ENCODE results near the gene TMBIM1.
"Not testable (repeated sequence)": the region's sequence is repeated elsewhere in the genome, so short reads cannot be mapped to it uniquely, and the experiment has no call there.

TMBIM1 gene

DNA sequence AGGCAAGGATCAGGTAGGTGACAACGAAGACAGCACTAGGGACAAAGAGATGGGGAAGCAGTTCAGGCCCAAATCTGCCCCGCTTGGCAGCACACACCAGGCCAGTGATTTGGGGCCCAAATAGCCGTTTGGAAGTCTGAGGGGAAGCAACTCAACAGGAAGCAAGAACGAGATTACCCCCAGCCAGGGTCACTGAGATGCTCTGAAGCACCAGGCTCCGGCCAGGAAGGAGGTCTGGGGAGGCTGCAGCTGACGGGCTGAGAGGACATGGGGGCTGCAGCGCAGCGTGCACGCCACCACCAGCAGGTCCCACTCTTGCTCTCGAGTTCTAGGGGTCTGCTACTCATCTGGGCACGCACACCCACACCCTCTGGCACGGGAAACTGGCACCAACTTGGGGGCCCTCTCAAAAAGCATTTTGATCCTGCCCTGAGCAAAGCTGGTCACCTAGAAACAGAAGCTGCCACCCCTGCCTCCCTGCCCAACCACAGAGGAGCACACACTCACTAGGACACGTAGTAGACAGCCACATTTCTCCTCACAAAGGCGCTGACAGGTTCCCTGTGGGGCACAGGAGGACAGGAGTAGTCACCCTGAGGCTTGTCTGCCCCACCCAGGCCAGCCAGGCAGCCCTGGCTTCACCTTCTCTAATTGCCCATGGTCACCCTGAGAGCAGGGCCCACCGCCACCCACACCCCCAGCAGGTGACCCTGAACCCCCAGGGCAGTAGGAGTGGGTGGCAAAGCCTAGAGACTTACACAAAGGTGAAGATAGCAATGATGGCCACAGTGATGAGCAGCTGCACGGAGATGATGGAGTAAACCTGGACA lies 13.6 kb downstream of the TMBIM1 start:
- peaks cover 16% of the 10 kb centered on the region; the same call in 1 of the 2 replicates for H3K36me3 ChIP-seq (ENCODE audit: control insufficient read depth, insufficient read depth, low read length)

DNA sequence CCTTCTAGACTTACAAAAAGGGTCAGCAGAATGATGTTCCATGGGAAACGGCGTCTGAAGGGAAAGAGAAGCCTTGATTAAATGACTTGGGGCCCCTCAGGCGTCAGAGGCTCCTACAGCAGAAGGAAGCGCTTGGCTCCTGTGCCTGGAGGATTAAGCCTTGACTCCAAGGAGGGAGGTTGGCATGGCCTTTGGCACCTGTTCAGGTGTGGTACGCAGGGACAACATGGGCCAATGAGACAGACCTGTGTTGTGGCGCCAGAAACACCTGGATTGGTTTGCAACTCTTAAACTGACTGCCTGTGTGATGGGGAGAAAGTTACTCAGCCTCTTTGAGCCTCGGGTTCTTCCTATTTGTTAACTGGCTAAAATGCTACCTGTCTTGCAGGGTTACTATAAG lies 14.4 kb downstream of the TMBIM1 start:
- no peak for DNase-seq (ENCODE audit: low read depth, low spot score)
- H3K4me1 ChIP-seq (ENCODE audit: control insufficient read depth, insufficient read depth, low read length) = no peaks in the 10 kb centered on the region
- H3K9me3 ChIP-seq (ENCODE audit: control insufficient read depth, insufficient read depth, low read length) = no peaks in the 10 kb centered on the region
- peaks cover 16% of the 10 kb centered on the region; the same call in 1 of the 2 replicates for H3K36me3 ChIP-seq (ENCODE audit: control insufficient read depth, insufficient read depth, low read length)
- no peak overlapping the region for H3K27ac ChIP-seq (ENCODE audit: low read length)
- no CpG with 5 or more reads among the region's 7 CpGs for WGBS (ENCODE audit: insufficient coverage, insufficient read length)
- H3K4me3 ChIP-seq (ENCODE audit: low read length) = no peak overlapping the region
- H3K27me3 ChIP-seq (ENCODE audit: control insufficient read depth, insufficient read depth, low read length) = no peaks in the 10 kb centered on the region

More for the DNA sequence above, 13.6 kb downstream of the TMBIM1 start:
- Histone ChIP-seq H3K4me1 (ENCODE audit: control insufficient read depth, insufficient read depth, low read length) (no peaks in the 10 kb centered on the region), H3K27me3 (ENCODE audit: control insufficient read depth, insufficient read depth, low read length) (no peaks in the 10 kb centered on the region), H3K27ac (ENCODE audit: low read length) (no peak overlapping the region), H3K4me3 (ENCODE audit: low read length) (no peak overlapping the region), H3K9me3 (ENCODE audit: control insufficient read depth, insufficient read depth, low read length) (no peaks in the 10 kb centered on the region)
- DNase-seq (ENCODE audit: low read depth, low spot score) = no peak
- WGBS (ENCODE audit: insufficient coverage, insufficient read length) = no CpG with 5 or more reads among the region's 16 CpGs

DNA sequence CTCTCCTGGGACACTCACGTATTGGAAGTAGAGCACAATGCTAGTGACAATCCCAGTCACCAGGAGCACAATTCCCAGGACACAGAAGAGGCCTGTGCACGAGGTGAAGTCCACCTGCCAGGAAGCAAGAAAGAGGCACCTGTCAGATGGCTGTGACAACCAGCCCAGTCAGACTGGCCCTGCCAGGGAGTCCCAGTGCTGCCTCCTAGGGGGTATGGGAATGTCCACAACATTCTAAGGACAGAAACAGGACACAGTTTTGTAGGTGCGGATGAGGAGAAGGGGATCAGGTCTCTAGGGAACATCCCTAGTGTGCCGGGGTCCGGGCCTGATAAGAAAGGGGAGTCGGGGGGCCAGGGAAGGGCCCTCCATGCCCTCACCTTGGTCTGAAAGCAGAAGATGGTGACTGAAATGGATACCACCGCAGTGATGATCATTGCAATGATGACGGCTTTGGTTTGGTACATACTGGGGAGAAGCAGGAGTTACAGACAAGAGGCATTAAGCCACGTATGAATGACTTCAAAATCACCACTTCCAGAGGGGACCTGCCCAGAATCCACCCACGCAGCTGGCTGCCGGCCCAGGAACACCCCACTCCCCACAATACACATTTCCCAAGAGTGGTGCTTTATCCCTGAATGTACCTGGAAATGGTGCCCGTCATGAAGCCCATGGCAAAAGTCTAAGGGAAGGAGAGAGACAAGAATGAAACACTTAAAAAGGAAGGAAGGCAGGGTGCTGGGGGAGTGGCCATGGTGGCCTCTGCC lies 15.1 kb downstream of the TMBIM1 start:
- Histone ChIP-seq H3K36me3 (ENCODE audit: control insufficient read depth, insufficient read depth, low read length) (peaks cover 16% of the 10 kb centered on the region; the same call in 1 of the 2 replicates), H3K9me3 (ENCODE audit: control insufficient read depth, insufficient read depth, low read length) (no peaks in the 10 kb centered on the region), H3K27ac (ENCODE audit: low read length) (no peak overlapping the region), H3K4me3 (ENCODE audit: low read length) (no peak overlapping the region), H3K4me1 (ENCODE audit: control insufficient read depth, insufficient read depth, low read length) (no peaks in the 10 kb centered on the region), H3K27me3 (ENCODE audit: control insufficient read depth, insufficient read depth, low read length) (no peaks in the 10 kb centered on the region)
- DNase-seq (ENCODE audit: low read depth, low spot score) = no peak
- no CpG with 5 or more reads among the region's 12 CpGs for WGBS (ENCODE audit: insufficient coverage, insufficient read length)

DNA sequence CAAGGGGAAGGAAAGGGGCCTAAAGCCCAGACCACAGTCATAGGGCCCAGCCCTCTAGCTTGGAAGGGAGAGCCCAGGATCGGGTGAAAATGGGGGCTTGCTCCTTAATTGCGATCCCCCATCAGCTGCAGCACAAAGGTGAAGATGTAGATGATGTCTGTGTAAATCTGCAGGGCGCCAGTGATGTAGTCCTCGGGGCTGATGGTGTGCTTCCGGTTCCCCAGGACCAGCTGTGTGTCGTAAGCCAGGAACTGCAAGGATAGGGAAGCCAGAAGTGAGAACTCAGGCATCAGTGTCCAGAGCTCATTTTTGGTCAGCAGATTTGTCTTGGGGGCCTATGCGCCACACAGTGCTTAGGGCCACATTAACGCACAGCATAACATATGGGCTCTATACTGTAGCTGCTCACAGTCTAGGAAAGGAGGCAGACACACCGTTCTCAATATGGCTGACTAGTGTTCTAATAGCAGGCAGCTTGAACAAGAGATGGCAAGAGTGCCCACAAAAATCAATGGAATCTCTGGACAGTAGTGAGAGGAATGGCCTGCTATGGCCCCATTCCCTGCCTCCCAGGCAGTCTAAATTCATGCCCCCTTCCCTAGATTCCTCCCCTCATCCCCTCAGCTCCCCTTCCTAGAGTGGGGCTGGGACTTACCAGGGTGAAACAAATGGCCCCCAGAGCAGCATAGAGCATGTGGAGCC lies 16.8 kb downstream of the TMBIM1 start:
- Histone ChIP-seq H3K9me3 (ENCODE audit: control insufficient read depth, insufficient read depth, low read length) (no peaks in the 10 kb centered on the region), H3K36me3 (ENCODE audit: control insufficient read depth, insufficient read depth, low read length) (peaks cover 16% of the 10 kb centered on the region; the same call in 1 of the 2 replicates), H3K4me3 (ENCODE audit: low read length) (no peak overlapping the region), H3K4me1 (ENCODE audit: control insufficient read depth, insufficient read depth, low read length) (no peaks in the 10 kb centered on the region), H3K27ac (ENCODE audit: low read length) (no peak overlapping the region), H3K27me3 (ENCODE audit: control insufficient read depth, insufficient read depth, low read length) (no peaks in the 10 kb centered on the region)
- WGBS (ENCODE audit: insufficient coverage, insufficient read length) = no CpG with 5 or more reads among the region's 9 CpGs
- no peak for DNase-seq (ENCODE audit: low read depth, low spot score)

DNA sequence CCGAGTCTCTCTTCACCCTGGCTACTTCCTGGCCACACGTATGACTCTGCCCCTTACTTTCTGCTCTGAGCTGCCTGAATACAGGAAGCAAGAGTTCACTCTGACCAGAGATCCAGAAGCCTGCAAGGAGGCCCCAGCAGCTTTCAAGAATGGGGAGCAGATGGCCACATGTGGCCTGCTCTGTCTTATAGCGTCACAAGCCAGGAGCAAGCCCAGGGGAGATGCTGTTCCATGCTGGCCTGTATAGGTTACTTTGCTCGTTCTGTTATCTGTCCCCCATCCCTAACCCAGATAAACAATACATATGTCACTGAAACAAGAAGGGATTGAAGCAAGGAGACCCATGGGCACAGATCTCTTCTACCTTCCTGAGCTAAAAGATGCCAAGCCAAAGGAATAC lies 17.7 kb downstream of the TMBIM1 start:
- H3K4me3 ChIP-seq (ENCODE audit: low read length) = no peak overlapping the region
- no peak overlapping the region for H3K27ac ChIP-seq (ENCODE audit: low read length)
- H3K4me1 ChIP-seq (ENCODE audit: control insufficient read depth, insufficient read depth, low read length) = no peaks in the 10 kb centered on the region
- H3K9me3 ChIP-seq (ENCODE audit: control insufficient read depth, insufficient read depth, low read length) = no peaks in the 10 kb centered on the region
- DNase-seq (ENCODE audit: low read depth, low spot score) = no peak
- H3K27me3 ChIP-seq (ENCODE audit: control insufficient read depth, insufficient read depth, low read length) = no peaks in the 10 kb centered on the region
- peaks cover 16% of the 10 kb centered on the region; the same call in 1 of the 2 replicates for H3K36me3 ChIP-seq (ENCODE audit: control insufficient read depth, insufficient read depth, low read length)
- WGBS (ENCODE audit: insufficient coverage, insufficient read length) = no CpG with 5 or more reads among the region's 4 CpGs

DNA sequence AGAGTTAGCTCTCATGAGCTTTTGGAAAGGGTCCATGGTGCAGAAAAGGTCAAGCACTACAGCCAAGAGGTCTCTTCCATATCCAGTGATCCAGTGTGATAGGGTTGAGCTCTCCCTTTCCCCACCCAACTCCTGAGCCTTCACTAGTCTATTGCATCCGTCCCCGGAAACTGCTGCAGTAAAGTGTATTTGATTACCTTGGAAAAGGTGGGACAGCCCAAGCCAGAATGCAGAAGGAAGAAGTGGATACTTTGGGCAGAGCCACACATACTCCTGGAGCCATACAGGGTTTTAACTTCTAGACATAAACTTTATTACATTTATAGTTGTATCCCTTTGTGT lies 18.4 kb downstream of the TMBIM1 start:
- WGBS (ENCODE audit: insufficient coverage, insufficient read length) = no CpG with 5 or more reads among the region's 2 CpGs
- no peaks in the 10 kb centered on the region for H3K9me3 ChIP-seq (ENCODE audit: control insufficient read depth, insufficient read depth, low read length)
- no peak overlapping the region for H3K27ac ChIP-seq (ENCODE audit: low read length)
- H3K27me3 ChIP-seq (ENCODE audit: control insufficient read depth, insufficient read depth, low read length) = no peaks in the 10 kb centered on the region
- peaks cover 16% of the 10 kb centered on the region; the same call in 1 of the 2 replicates for H3K36me3 ChIP-seq (ENCODE audit: control insufficient read depth, insufficient read depth, low read length)
- no peak for DNase-seq (ENCODE audit: low read depth, low spot score)
- H3K4me3 ChIP-seq (ENCODE audit: low read length) = no peak overlapping the region
- H3K4me1 ChIP-seq (ENCODE audit: control insufficient read depth, insufficient read depth, low read length) = 0 out of 2 replicates have a peak, but pooled peaks cover 2% of the 10 kb centered on the region

DNA sequence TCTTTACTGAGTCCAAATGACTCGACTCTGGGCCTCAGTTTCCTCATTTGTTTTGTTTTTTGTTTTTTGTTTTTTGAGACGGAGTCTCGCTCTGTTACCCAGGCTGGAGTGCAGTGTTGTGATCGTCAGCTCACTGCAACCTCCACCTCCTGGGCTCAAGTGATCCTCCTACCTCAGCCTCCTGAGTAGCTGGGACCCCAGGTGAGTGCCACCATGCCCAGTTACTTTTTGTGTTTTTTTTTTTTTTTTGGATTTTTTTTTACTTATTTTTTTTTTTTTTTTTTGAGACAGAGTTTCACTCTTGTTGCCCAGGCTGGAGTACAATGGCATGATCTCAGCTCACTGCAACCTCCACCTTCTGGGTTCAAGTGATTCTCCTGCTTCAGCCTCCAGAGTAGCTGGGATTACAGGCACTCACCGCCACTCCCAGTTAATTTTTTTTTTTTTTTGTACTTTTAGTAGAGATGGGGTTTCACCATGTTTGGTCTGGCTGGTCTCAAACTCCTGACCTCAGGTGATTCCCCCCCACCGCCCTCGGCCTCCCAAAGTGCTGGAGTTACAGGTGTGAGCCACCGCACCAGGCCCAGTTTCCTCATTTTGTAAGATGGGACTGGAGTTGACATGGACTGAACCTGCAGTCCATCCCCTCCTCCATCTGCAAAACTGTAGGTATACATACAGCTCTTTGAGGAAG lies 18.9 kb downstream of the TMBIM1 start:
- not testable (repeated sequence) for H3K27me3 ChIP-seq (ENCODE audit: control insufficient read depth, insufficient read depth, low read length); H3K27ac ChIP-seq (ENCODE audit: low read length); H3K9me3 ChIP-seq (ENCODE audit: control insufficient read depth, insufficient read depth, low read length); H3K4me1 ChIP-seq (ENCODE audit: control insufficient read depth, insufficient read depth, low read length); H3K4me3 ChIP-seq (ENCODE audit: low read length); DNase-seq (ENCODE audit: low read depth, low spot score)
- H3K36me3 ChIP-seq (ENCODE audit: control insufficient read depth, insufficient read depth, low read length) = peaks cover 16% of the 10 kb centered on the region; the same call in 1 of the 2 replicates
- no CpG with 5 or more reads among the region's 8 CpGs for WGBS (ENCODE audit: insufficient coverage, insufficient read length)

DNA sequence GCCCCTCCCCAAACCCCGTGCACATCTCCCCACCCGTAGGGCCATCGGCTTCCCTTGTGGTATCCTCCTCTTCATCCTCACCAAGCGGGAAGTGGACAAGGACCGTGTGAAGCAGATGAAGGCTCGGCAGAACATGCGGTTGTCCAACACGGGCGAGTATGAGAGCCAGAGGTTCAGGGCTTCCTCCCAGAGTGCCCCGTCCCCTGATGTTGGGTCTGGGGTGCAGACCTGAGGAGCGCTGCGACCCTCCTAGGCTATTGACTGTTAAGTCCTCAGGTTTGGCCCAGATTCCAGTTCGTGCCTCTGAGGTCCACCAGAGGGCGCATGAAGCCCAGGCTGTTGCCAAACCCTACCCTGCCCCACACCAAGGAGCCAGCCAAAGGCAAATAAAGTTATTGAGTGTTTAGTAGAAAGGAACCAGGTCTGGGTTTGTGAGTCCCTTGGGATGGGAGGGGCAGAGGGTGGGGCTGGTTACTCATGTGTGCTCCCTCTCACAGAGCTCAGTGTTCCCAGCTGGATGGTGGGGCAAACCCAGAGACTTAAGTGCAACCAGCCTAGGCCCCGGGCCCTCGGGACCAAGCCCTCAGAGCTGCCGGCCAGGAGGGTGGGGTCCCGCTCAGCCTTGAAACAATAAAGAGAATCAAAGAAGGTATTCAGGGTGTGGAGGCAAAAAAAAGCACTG lies 19.6 kb downstream of the TMBIM1 start:
- H3K4me1 ChIP-seq (ENCODE audit: control insufficient read depth, insufficient read depth, low read length) = 0 out of 2 replicates have a peak, but pooled peaks cover 2% of the 10 kb centered on the region
- H3K9me3 ChIP-seq (ENCODE audit: control insufficient read depth, insufficient read depth, low read length) = no peaks in the 10 kb centered on the region
- DNase-seq (ENCODE audit: low read depth, low spot score) = no peak
- no peaks in the 10 kb centered on the region for H3K27me3 ChIP-seq (ENCODE audit: control insufficient read depth, insufficient read depth, low read length)
- H3K4me3 ChIP-seq (ENCODE audit: low read length) = no peak overlapping the region
- peaks cover 12% of the 10 kb centered on the region; the same call in 1 of the 2 replicates for H3K36me3 ChIP-seq (ENCODE audit: control insufficient read depth, insufficient read depth, low read length)
- no CpG with 5 or more reads among the region's 18 CpGs for WGBS (ENCODE audit: insufficient coverage, insufficient read length)
- no peak overlapping the region for H3K27ac ChIP-seq (ENCODE audit: low read length)

DNA sequence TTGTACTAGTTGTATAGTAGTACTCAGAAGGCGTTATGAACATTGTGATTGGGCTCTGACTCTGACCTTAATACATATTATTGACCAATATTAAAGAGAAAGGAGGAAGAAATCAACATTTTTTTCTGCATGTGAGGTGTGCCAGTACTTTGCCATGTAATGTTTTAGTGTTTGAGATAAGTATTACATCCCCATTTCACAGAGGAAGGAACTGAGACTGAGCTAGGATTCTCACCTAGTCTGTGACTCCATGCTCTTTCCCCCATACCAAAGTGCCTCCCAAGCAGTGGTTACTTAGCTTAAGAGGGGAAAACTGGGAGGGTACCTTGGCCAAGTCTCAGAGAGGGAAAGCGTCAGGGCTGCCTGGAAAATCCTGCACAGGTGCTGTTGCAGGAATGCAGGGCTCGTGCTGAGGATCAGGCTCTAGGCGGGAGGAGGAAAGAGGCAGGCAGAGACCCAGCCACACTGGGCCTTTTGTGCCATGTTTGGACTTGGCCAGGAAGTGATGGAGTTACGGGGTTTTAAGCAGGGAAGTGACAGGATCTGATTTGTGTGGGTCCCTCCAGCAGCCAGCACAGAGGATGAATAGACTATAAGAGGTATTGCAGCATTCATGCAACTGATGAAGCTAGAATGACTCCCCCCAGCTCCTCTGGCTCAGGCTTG lies 20.3 kb downstream of the TMBIM1 start:
- peaks cover 11% of the 10 kb centered on the region; the same call in 1 of the 2 replicates for H3K36me3 ChIP-seq (ENCODE audit: control insufficient read depth, insufficient read depth, low read length)

More for the DNA sequence above, 20.3 kb downstream of the TMBIM1 start:
- no peak for DNase-seq (ENCODE audit: low read depth, low spot score)
- no peaks in the 10 kb centered on the region for H3K9me3 ChIP-seq (ENCODE audit: control insufficient read depth, insufficient read depth, low read length)
- no peak overlapping the region for H3K27ac ChIP-seq (ENCODE audit: low read length)
- H3K4me1 ChIP-seq (ENCODE audit: control insufficient read depth, insufficient read depth, low read length) = 0 out of 2 replicates have a peak, but pooled peaks cover 2% of the 10 kb centered on the region
- no CpG with 5 or more reads among the region's 5 CpGs for WGBS (ENCODE audit: insufficient coverage, insufficient read length)
- no peaks in the 10 kb centered on the region for H3K27me3 ChIP-seq (ENCODE audit: control insufficient read depth, insufficient read depth, low read length)
- H3K4me3 ChIP-seq (ENCODE audit: low read length) = no peak overlapping the region
